Lower lobe of right lung (tissue), 2 donors: ENCODE measurements around the gene SEPTIN10. TPM values are rescaled to one million over a fixed set of nuclear protein-coding genes. Genes with fewer than 3 reads are reported as not detected.
"Not testable (repeated sequence)": the region's sequence is repeated elsewhere in the genome, so short reads cannot be mapped to it uniquely, and the experiment has no call there.

Source experiments
- ATAC-seq, 2 donors: fragments of 200-7000 bp; cut with Tn5 transposase; one replicate each; pipeline ENCODE4 v1.9.1; 2020 to 2022; ENCODE audit warnings: mild to moderate bottlenecking in 2 of 2, moderate library complexity in 2 of 2
- DNase-seq: peaks from one replicate; pipeline ENCODE4 v3.0.0-alpha.2; 2020
- H3K27ac ChIP-seq: fragments of 200-600 bp; one replicate; pipeline ENCODE4 v1.8.0; 2022
- H3K27me3 ChIP-seq: fragments of 200-600 bp; one replicate; pipeline ENCODE4 v1.8.0; 2022; ENCODE audit warnings: low read depth
- H3K36me3 ChIP-seq: fragments of 200-600 bp; one replicate; pipeline ENCODE4 v1.8.0; 2022; ENCODE audit warnings: mild to moderate bottlenecking
- H3K4me1 ChIP-seq: fragments of 200-600 bp; one replicate; pipeline ENCODE4 v1.8.0; 2022
- H3K4me3 ChIP-seq: fragments of 200-600 bp; one replicate; pipeline ENCODE4 v1.8.0; 2022; ENCODE audit warnings: mild to moderate bottlenecking
- H3K9me3 ChIP-seq: fragments of 200-600 bp; one replicate; pipeline ENCODE4 v1.8.0; 2022
- CTCF ChIP-seq: fragments of 200-600 bp; IDR thresholded peaks from one replicate; pipeline ENCODE4 v1.8.0; 2022; ENCODE audit warnings: antibody characterized with exemption, mild to moderate bottlenecking
- intact Hi-C: fragments of 100-400 bp; cut with DNase I; formaldehyde crosslinking; loops from one replicate; pipeline ENCODE4 v1.11.0; 2022
- total RNA-seq: library from RNA; stranded (reverse); fragmentation: NEBNext Ultra II Directional; extraction: Animal tissue kit (Norgen Biotek cat#: 25700); gene quantifications from one replicate; pipeline ENCODE4 v1.2.1, GENCODE V29; 2021
- donor health status: DM: no; HTN: yes; CAD: no; lungs with severe emphysema.

Gene SEPTIN10
- total RNA-seq, 1 donor from 2014 or later, result 86.9 TPM

GRCh38 chr2:109630441-109631430, 17.0 kb upstream of the SEPTIN10 start:
- Histone ChIP-seq H3K27me3 (no peaks in the 10 kb centered on the region), H3K4me3 (no peak overlapping the region), H3K9me3 (no peaks in the 10 kb centered on the region), H3K4me1 (peaks cover 7% of the 10 kb centered on the region), H3K36me3 (no peaks in the 10 kb centered on the region), H3K27ac (no peak overlapping the region)
- ATAC-seq, result peak in 1 of 2 donors; percentile 26
- TF ChIP-seq CTCF, result no peak
- intact Hi-C loops, result no loop called here
- no peak for DNase-seq

- H3K27ac ChIP-seq, result no peak overlapping the region
- H3K36me3 ChIP-seq, result no peaks in the 10 kb centered on the region
- H3K27me3 ChIP-seq, result no peaks in the 10 kb centered on the region
- intact Hi-C loops, result no loop called here
- no peaks in the 10 kb centered on the region for H3K9me3 ChIP-seq
- TF ChIP-seq CTCF, result no peak
- H3K4me3 ChIP-seq, result no peak overlapping the region
- H3K4me1 ChIP-seq, result no peaks in the 10 kb centered on the region
- DNase-seq (no peak), ATAC-seq (no peak)
These were observed 16.1 kb upstream of the SEPTIN10 start for GRCh38 chr2:109629867-109630266.

- H3K4me1 ChIP-seq, H3K27ac ChIP-seq, intact Hi-C loops, H3K9me3 ChIP-seq, H3K27me3 ChIP-seq, ATAC-seq, H3K4me3 ChIP-seq, DNase-seq, H3K36me3 ChIP-seq: not testable (repeated sequence)
These were observed 14.6 kb upstream of the SEPTIN10 start for GRCh38 chr2:109628321-109628720.

- intact Hi-C loops, result no loop called here
- Histone ChIP-seq H3K9me3 (no peaks in the 10 kb centered on the region), H3K27ac (no peak overlapping the region), H3K4me1 (no peaks in the 10 kb centered on the region), H3K27me3 (no peaks in the 10 kb centered on the region), H3K36me3 (no peaks in the 10 kb centered on the region), H3K4me3 (no peak overlapping the region)
- ATAC-seq (no peak), DNase-seq (no peak)
- no peak for TF ChIP-seq CTCF
These were observed 10.6 kb upstream of the SEPTIN10 start for GRCh38 chr2:109624339-109624738.

GRCh38 chr2:109623923-109624322, 10.2 kb upstream of the SEPTIN10 start:
- Histone ChIP-seq H3K27me3 (no peaks in the 10 kb centered on the region), H3K36me3 (no peaks in the 10 kb centered on the region), H3K4me1 (no peaks in the 10 kb centered on the region), H3K27ac (no peak overlapping the region), H3K4me3 (no peak overlapping the region), H3K9me3 (no peaks in the 10 kb centered on the region)
- intact Hi-C loops, result no loop called here
- no peak for TF ChIP-seq CTCF
- ATAC-seq, result no peak
- DNase-seq, result no peak

GRCh38 chr2:109623297-109623696, 9.5 kb upstream of the SEPTIN10 start:
- intact Hi-C loops, result no loop called here
- ATAC-seq, result no peak

More at GRCh38 chr2:109623297-109623696, 9.5 kb upstream of the SEPTIN10 start:
- no peaks in the 10 kb centered on the region for H3K4me1 ChIP-seq
- no peak overlapping the region for H3K4me3 ChIP-seq
- no peak for TF ChIP-seq CTCF
- H3K27ac ChIP-seq, result no peak overlapping the region
- no peaks in the 10 kb centered on the region for H3K36me3 ChIP-seq
- H3K9me3 ChIP-seq, result no peaks in the 10 kb centered on the region
- H3K27me3 ChIP-seq, result no peaks in the 10 kb centered on the region
- DNase-seq, result no peak
